ENCODE measurements around the gene CYGB. TPM values are rescaled to one million over a fixed set of nuclear protein-coding genes. Genes with fewer than 3 reads are reported as not detected.

CYGB gene
- total and polyA plus RNA-seq, 7 donors: 6.4 to 14.6 (median 11.0) TPM

GRCh38 chr17:76570457-76570856 lies 32.9 kb upstream of the CYGB start:
- H3K4me3 ChIP-seq: no peak overlapping the region
- H3K27me3 ChIP-seq (ENCODE audit: insufficient read depth in 3 of 3, low read length in 2 of 3): no peaks in the 10 kb centered on the region
- H3K36me3 ChIP-seq (ENCODE audit: insufficient read depth in 1 of 2, low read depth in 1 of 2): peaks cover 0 to 15% of the 10 kb centered on the region in 2 donors
- peaks cover 25% of the 10 kb centered on the region for H3K4me1 ChIP-seq
- ATAC-seq: no peak
- intact Hi-C loops (cut with DNase I): no loop called here
- TF ChIP-seq CTCF (IDR thresholded peaks at IDR 0.05): no peak
- 76 to 89% (median 88%) methylated on average over 7 of the region's 7 CpGs for WGBS, 3 donors
- DNase-seq: no peak
- no peaks in the 10 kb centered on the region for H3K9me3 ChIP-seq
- H3K27ac ChIP-seq: no peak overlapping the region

- Histone ChIP-seq H3K4me1 (peaks cover 29% of the 10 kb centered on the region), H3K4me3 (no peak overlapping the region), H3K36me3 (ENCODE audit: insufficient read depth in 1 of 2, low read depth in 1 of 2) (peaks cover 0 to 21% of the 10 kb centered on the region in 2 donors), H3K9me3 (no peaks in the 10 kb centered on the region), H3K27ac (peak overlapping the region; percentile 53), H3K27me3 (ENCODE audit: insufficient read depth in 3 of 3, low read length in 2 of 3) (no peaks in the 10 kb centered on the region)
- no peak for TF ChIP-seq CTCF (IDR thresholded peaks at IDR 0.05)
- WGBS, 3 donors: 35 to 36% (median 36%) methylated on average over 18 of the region's 18 CpGs
- DNase-seq: peak; percentile 60 to 83
- peak; percentile 64 to 87 (median 79) for ATAC-seq
- intact Hi-C loops (cut with DNase I): no loop called here
Observed at GRCh38 chr17:76569607-76570279, 32.2 kb upstream of the CYGB start.

GRCh38 chr17:76568811-76569221 lies 31.3 kb upstream of the CYGB start:
- 52 to 60% (median 53%) methylated on average over 16 to 19 of the region's 19 CpGs for WGBS, 3 donors
- H3K27me3 ChIP-seq (ENCODE audit: insufficient read depth in 3 of 3, low read length in 2 of 3): no peaks in the 10 kb centered on the region
- intact Hi-C loops (cut with DNase I): no loop called here
- peaks cover 32% of the 10 kb centered on the region for H3K4me1 ChIP-seq
- no peak for TF ChIP-seq CTCF (IDR thresholded peaks at IDR 0.05)
- no peak overlapping the region for H3K4me3 ChIP-seq
- DNase-seq (no peak), ATAC-seq (peak in 1 of 4 donors; percentile 5)
- H3K27ac ChIP-seq: no peak overlapping the region
- H3K9me3 ChIP-seq: no peaks in the 10 kb centered on the region
- H3K36me3 ChIP-seq (ENCODE audit: insufficient read depth in 1 of 2, low read depth in 1 of 2): peaks cover 0 to 30% of the 10 kb centered on the region in 2 donors

- Histone ChIP-seq H3K4me3 (no peak overlapping the region), H3K36me3 (ENCODE audit: insufficient read depth in 1 of 2, low read depth in 1 of 2) (peaks cover 0 to 38% of the 10 kb centered on the region in 2 donors), H3K9me3 (no peaks in the 10 kb centered on the region), H3K27ac (no peak overlapping the region), H3K27me3 (ENCODE audit: insufficient read depth in 3 of 3, low read length in 2 of 3) (no peaks in the 10 kb centered on the region), H3K4me1 (peaks cover 38% of the 10 kb centered on the region)
- 50 to 63% (median 54%) methylated on average over 14 of the region's 14 CpGs for WGBS, 3 donors
- no peak for TF ChIP-seq CTCF (IDR thresholded peaks at IDR 0.05)
- intact Hi-C loops (cut with DNase I): no loop called here
- peak; percentile 18 to 48 (median 47) for ATAC-seq
- no peak for DNase-seq
Observed at GRCh38 chr17:76567634-76568432, 30.3 kb upstream of the CYGB start.
